GM19035 (cell line): ENCODE measurements around the gene SFSWAP.

Experiments
- ATAC-seq: cut with Tn5 transposase; IDR thresholded peaks from one replicate; pipeline ENCODE4 v1.9.1; 2021; ENCODE audit not compliant: unreplicated experiment

SFSWAP gene

DNA sequence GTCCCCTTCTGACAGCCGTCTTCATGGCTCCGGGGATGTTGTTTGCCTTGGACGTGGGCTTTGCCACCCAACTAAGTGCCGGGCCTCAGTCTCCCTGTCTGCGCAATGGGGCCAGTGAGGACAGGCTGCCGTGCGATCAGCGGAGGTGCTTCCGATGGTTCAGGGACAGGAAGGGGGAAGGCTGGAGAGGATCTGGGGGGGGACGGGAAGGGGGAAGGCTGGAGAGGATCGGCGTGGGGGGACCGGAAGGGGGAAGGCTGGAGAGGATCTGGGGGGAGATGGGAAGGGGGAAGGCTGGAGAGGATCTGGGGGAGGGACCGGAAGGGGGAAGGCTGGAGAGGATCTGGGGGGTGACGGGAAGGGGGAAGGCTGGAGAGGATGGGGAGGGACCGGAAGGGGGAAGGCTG, 120.7 kb downstream of the SFSWAP start:
- ATAC-seq: no peak

DNA sequence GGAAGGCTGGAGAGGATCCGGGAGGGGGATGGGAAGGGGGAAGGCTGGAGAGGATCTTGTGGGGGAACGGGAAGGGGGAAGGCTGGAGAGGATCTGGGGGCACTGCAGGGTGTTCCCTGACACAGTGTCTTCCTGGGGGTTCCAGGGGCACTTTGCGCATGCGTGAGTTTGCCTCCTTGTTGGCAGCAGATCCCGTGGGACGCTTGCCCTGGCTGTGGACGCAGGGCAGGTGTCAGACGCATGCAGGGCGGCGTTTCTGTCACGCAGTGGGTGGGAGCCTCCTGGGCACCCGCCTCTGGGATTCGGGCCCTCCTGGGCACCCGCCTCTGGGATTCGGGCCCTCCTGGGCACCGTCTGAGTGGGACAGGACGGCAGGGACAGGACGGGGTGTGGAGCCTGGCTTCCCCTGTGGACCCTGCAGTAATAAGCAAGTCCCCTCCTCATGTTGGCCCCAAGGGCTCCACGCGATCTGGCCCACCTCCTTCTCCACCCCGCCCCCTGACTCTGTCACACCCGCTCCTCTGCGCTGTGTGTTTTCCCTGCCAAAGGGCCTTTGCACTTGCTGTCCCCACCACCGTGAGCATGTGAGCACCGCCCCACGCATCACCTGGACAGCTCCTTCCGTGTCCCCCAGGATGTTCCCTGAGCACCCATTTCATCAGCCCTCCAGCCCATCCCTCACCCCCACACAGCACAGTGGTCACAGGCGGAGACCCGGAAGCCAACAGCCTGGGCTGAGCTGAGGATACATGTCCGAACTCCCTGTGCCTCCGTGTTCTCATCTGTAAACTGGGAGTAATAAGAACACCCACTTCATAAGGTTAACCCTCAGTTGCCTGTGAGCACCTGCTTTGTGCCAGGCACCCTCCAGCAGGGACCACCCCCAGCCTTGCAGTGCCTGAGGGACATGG, 121.7 kb downstream of the SFSWAP start:
- no peak for ATAC-seq

- no peak for ATAC-seq
Observed at GRCh38 chr12:131833288-131833895, 122.5 kb downstream of the SFSWAP start.

- ATAC-seq: no peak
Observed at GRCh38 chr12:131833896-131834641, 123.2 kb downstream of the SFSWAP start.

DNA sequence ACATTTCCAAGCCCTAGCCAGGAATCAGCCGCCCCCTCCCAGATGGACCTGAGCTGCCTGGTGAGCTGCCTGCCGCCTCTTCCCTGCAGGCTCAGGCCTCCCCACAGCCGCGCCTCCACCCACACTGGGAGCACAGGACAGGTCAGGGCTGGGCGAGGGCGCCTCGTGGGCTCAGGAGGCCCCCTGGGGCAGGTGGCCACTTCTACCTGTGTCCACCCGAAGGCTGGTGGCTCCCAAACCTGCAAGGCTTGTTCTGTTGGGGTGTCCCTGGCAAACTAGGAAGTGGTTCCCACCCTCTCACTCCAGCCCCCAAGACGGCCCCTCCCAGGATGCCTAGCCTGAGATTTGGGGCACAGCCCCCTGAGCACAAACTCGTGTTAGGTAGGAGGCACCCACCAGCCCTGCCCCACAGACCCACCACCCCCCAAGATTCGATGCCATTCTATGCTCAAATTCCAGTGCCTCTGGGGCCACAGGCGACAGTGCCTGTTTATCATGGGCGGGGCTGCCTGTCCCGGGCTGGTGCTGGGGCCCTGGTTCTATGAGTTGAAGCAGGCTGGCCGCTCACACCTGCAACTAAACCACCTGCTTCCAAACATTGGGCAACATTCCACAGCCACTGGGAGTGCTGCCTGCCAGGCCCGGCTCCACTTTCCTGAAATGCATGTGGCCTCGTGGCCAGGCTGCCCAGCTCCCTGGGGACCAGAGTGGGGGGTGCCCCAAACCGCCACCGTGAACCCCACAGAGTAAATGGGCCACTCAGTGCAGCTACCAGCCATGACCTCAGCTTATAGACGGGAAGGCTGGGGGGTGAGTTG, 124.1 kb downstream of the SFSWAP start:
- no peak for ATAC-seq

GRCh38 chr12:131835616-131836171, 124.8 kb downstream of the SFSWAP start:
- no peak for ATAC-seq

- no peak for ATAC-seq
Observed at GRCh38 chr12:131836193-131836592, 125.3 kb downstream of the SFSWAP start.

GRCh38 chr12:131836714-131837397, 126.0 kb downstream of the SFSWAP start:
- no peak for ATAC-seq

GRCh38 chr12:131840643-131841416, 129.9 kb downstream of the SFSWAP start:
- ATAC-seq: no peak

- no peak for ATAC-seq
Observed at GRCh38 chr12:131841547-131841946, 130.7 kb downstream of the SFSWAP start.

GRCh38 chr12:131842169-131842568, 131.3 kb downstream of the SFSWAP start:
- no peak for ATAC-seq

DNA sequence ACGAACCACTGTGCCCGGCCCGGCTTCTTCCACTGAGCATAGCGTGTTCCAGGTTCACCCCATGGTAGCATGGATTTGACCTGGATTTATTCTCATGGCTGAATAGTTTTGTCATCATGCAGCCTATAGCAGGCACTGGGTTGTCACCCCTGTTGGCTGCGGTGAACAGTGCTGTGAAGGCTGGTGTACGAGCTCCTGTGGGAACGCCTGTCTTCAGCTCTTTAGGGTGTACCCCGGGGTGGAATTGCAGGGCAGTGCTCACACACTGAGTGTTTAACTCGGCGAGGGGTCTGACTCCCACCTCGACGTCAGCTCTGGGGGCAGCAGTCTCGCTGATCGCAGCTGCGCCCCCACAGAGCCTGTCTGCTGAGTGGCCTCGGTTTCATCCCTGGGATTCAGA, 132.6 kb downstream of the SFSWAP start:
- ATAC-seq: no peak

DNA sequence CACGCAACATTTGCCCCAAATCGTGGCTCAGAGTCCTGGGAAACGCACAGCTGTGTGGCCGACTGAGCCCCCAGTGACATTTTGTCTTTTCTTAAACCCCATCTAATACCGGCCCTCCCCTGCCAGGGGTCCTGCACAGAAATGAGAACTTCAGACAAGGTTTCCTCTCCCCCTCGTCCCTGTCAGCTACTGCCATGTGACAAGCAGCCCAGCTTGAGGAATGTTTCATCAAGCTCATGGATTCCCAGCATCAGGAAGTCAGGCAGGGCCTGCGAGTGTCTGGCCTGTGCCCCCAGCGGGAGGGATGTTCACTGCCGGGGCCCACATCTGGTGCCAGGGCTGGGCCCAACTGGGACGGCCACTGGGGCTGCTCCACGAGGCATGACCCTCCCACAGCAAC, 133.2 kb downstream of the SFSWAP start:
- ATAC-seq: no peak

- no peak for ATAC-seq
Observed at GRCh38 chr12:131844656-131845055, 133.8 kb downstream of the SFSWAP start.

- no peak for ATAC-seq
Observed at GRCh38 chr12:131845121-131845520, 134.2 kb downstream of the SFSWAP start.

- ATAC-seq: no peak
Observed at GRCh38 chr12:131847456-131847855, 136.6 kb downstream of the SFSWAP start.

GRCh38 chr12:131848753-131849152, 137.9 kb downstream of the SFSWAP start:
- ATAC-seq: no peak
